Choroid plexus epithelial cell (primary cell): ENCODE measurements around the gene PNKP.

Experiments
- DNase-seq: peaks from one replicate; pipeline ENCODE4 v3.0.0-alpha.2; 2010; ENCODE audit warnings: low read depth
- H3K4me3 ChIP-seq: 2 replicates; pipeline ENCODE4 v1.5.1; 2011; ENCODE audit warnings: low read depth, mild to moderate bottlenecking, control low read depth, low read length, moderate library complexity
- CTCF ChIP-seq: conservative IDR thresholded peaks from 2 replicates; pipeline ENCODE4 v1.5.1; 2011; ENCODE audit warnings: low read depth, mild to moderate bottlenecking, control low read depth, inconsistent platforms, low read length, moderate library complexity

The PNKP gene

DNA sequence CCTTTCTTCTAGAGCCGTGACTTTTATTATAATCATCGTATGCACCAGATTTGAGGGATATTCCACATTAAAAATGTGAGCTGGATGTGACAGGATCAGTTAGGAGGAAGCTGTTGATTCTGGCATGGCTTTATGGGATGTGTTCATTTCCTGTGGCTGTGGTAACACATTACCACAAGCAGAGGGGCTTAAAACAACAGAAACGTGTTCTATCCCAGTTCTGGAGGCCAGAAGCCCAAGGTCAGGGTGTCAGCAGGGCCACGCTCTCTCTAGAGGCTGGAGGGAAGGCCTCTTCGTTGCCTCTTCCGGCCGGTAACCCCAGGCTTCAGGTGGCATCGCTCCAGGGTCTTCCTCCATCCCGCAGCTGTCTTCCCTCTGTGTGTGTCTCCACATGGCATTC lies 34.8 kb downstream of the PNKP start:
- peak; percentile 48 for DNase-seq
- no peak for TF ChIP-seq CTCF

GRCh38 chr19:49831592-49831991 lies 35.8 kb downstream of the PNKP start:
- H3K4me3 ChIP-seq, result no peak overlapping the region
- no peak for TF ChIP-seq CTCF
- DNase-seq, result no peak

More for the DNA sequence above, 34.8 kb downstream of the PNKP start:
- no peak overlapping the region for H3K4me3 ChIP-seq

DNA sequence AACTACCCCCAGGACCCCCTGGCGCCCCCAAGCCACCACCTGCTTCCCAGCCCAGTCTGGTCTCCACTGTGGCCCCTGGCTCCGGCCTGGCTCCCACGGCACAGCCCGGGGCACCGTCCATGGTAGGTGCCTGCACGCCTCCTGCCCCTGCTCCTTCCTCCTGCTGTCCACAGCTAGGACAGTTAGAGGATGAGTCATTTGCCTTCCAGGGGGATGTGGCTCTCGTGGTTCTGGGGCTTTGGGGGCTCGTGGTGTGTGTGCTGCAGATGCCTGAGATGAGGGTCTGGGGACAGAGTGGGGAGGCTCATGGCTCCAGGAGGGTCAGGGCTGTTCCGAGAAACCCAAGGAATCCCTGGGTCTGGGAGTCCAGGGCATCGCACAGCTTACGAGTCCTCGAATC lies 36.6 kb downstream of the PNKP start:
- DNase-seq, result no peak
- no peak for TF ChIP-seq CTCF
- no peak overlapping the region for H3K4me3 ChIP-seq

DNA sequence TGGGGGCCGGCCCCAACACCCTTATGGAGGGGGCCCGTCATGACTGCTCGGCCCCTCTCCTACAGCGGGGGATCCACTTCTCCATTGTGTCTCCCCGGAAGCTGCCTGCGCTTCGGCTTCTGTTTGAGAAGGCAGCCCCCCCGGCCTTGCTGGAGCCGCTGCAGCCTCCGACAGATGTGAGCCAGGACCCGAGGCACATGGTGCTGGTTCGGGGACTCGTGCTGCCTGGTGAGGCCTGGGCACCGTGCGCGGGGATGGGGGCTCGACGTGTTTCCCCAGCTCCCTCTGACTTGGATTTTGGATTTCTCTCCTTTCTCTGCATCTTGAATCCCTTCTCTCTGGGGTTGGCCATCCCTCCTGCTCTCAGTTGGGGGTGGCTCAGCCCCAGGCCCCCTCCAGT lies 37.7 kb downstream of the PNKP start:
- TF ChIP-seq CTCF, result no peak
- DNase-seq, result no peak
- no peak overlapping the region for H3K4me3 ChIP-seq

- no peak for TF ChIP-seq CTCF
- DNase-seq, result no peak
- no peak overlapping the region for H3K4me3 ChIP-seq
Measured at GRCh38 chr19:49829200-49829599, 38.2 kb downstream of the PNKP start.

- DNase-seq, result no peak
- H3K4me3 ChIP-seq, result no peak overlapping the region
- TF ChIP-seq CTCF, result no peak
Measured at GRCh38 chr19:49827034-49827433, 40.3 kb downstream of the PNKP start.

GRCh38 chr19:49824662-49825061 lies 42.7 kb downstream of the PNKP start:
- TF ChIP-seq CTCF, result no peak
- DNase-seq, result no peak
- H3K4me3 ChIP-seq, result no peak overlapping the region
